Activated T-helper 1 cell treated with anti-CD3 and anti-CD28 coated beads, Interleukin-12 subunit alpha, Interleukin-12 subunit beta, Interleukin-2, Interleukin-4 antibody, amounts not matched to agents 30 ng/mL and 10 ng/mL and 1 ng/mL, durations not matched to agents 14 hours and 24 hours and 36 hours (primary cell): Measurements from ENCODE around the gene ENDOU. TPM values are rescaled to one million over a fixed set of nuclear protein-coding genes. Genes with fewer than 3 reads are reported as not detected.

Source experiments
- DNase-seq: peaks from one replicate; pipeline ENCODE4 v3.0.0; 2021; ENCODE audit warnings: low spot score
- H3K27ac Mint-ChIP-seq: one replicate; pipeline ENCODE4 v1.8.0; 2021; ENCODE audit warnings: mild to moderate bottlenecking, mixed read lengths
- H3K27me3 Mint-ChIP-seq: one replicate; pipeline ENCODE4 v1.8.0; 2022; ENCODE audit warnings: mild to moderate bottlenecking, moderate library complexity, mixed read lengths; ENCODE audit not compliant: insufficient read depth
- H3K36me3 Mint-ChIP-seq: one replicate; pipeline ENCODE4 v1.8.0; 2021; ENCODE audit warnings: low read depth, mixed read lengths
- H3K4me1 Mint-ChIP-seq: one replicate; pipeline ENCODE4 v1.8.0; 2021; ENCODE audit warnings: low read depth, mixed read lengths
- H3K4me3 Mint-ChIP-seq: one replicate; pipeline ENCODE4 v1.8.0; 2021; ENCODE audit warnings: mild to moderate bottlenecking, moderate library complexity, mixed read lengths
- H3K9me3 Mint-ChIP-seq: one replicate; pipeline ENCODE4 v1.8.0; 2021; ENCODE audit warnings: mixed read lengths
- intact Hi-C: fragments of 100-400 bp; cut with micrococcal nuclease; formaldehyde crosslinking; loops from one replicate; pipeline ENCODE4 v1.15.1; 2024
- total RNA-seq: library from RNA; stranded (reverse); gene quantifications from 2 replicates; pipeline ENCODE4 v1.2.3, GENCODE V29; 2022

Gene ENDOU
- total RNA-seq, 1 donor from 2014 or later, result not detected

DNA sequence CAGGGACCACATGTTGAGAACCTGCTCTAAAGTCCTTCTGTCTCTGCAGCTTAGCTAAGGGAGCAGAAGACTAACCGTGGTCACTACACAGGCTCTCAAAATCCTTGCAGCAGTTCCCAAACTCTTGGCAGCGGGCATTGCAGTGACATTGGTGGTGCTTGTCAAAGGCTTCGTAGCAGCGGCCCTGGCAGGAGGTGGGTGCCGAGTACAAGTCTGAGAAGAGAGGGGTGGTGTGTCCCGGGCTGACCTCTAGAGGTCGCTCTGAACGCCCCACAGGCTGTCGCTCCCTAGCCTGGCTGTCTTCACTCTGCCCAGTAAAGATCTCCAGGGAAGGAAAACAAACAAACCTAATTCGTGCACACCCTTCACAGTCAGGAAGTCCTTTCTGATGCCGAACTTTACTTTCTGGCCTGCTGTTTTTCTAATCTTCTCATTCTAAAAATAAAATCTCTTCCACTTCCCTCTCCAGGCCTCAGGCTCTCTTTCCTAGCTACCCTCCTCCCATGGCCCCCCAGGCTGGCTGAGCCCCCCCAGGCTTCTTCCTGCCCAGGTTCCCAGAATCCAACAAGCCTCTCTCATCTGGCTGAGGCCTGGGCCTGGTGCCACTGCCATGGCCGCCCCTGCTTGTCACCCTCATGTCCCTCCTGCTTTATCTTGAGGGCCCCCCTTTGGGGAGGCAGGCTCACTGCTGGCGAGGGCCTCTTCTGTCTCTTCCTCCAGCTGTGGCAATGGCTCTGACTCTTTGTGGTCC is 7.7 kb downstream of the ENDOU start:
- peaks cover 48% of the 10 kb centered on the region for H3K4me1 Mint-ChIP-seq
- no peaks in the 10 kb centered on the region for H3K9me3 Mint-ChIP-seq
- H3K4me3 Mint-ChIP-seq, result peak overlapping the region; percentile 60
- H3K27me3 Mint-ChIP-seq, result peaks cover under 1% of the 10 kb centered on the region
- H3K27ac Mint-ChIP-seq, result peak overlapping the region; percentile 45
- no peaks in the 10 kb centered on the region for H3K36me3 Mint-ChIP-seq
- peak; percentile 42 for DNase-seq
- intact Hi-C loops, result no loop called here

DNA sequence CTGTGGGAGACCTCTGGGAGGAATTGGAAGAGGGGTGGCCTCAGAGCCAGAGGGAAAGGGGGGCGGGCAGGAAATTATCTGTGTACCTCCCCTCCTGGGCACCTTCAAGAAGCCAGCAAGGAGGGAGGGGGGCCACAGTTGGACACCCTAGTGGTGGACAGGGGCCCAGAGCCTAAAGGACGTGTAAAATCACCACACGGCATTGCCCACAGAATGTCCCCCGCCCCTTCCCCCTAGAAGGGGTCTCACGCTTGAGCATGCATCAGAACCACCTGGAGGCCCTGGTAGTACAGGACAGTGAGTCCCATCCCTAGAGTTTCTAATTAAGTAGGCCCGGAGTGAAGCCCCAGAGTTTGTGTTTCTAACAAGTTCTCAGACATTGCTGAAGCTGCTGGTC is 8.2 kb downstream of the ENDOU start:
- intact Hi-C loops, result no loop called here
- no peak overlapping the region for H3K27ac Mint-ChIP-seq
- H3K4me3 Mint-ChIP-seq, result no peak overlapping the region
- H3K36me3 Mint-ChIP-seq, result no peaks in the 10 kb centered on the region
- DNase-seq, result no peak
- no peaks in the 10 kb centered on the region for H3K9me3 Mint-ChIP-seq
- H3K27me3 Mint-ChIP-seq, result peaks cover 2% of the 10 kb centered on the region
- H3K4me1 Mint-ChIP-seq, result peaks cover 42% of the 10 kb centered on the region

DNA sequence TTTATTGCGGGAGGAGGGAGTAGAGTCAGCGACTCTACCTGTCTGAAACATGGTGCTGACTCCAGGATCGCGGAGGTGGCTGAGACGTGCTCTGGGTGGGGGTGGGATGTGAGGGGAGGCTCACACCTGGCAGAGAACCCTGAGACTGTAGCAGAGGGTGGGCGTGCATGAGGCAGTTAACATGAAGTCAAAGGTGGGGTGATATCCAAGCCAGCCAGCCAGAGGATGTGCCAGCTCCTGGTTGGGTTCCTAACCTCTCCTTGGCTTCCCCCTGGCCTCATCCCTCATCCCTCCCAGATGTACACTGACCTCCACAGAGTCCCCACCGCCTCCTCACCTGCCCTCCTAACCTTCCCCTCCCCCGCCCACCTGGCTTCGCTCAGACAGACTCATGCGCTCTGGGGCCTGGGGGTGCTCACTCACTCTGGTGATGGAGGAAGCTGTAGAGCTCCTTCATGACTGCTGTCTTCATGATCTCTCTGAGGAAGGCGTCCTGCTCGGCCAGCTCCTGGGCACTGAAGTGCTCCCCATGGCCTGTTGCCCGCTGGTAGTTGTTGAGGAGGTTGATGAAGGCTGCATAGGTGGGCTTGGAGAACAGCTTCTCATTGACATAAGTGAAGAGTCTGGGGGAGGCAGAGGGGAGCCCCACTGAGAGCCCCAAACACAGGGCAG is 9.3 kb downstream of the ENDOU start:
- DNase-seq, result no peak
- Mint-ChIP-seq H3K9me3 (no peaks in the 10 kb centered on the region), H3K27me3 (peaks cover 2% of the 10 kb centered on the region), H3K27ac (no peak overlapping the region), H3K36me3 (no peaks in the 10 kb centered on the region), H3K4me3 (no peak overlapping the region), H3K4me1 (peaks cover 33% of the 10 kb centered on the region)
- intact Hi-C loops, result loop anchor here (1.0 kb wide), 8 partner anchors 10 to 449 kb away; partner anchors contain the start of genes RPAP3 and TMEM106C

DNA sequence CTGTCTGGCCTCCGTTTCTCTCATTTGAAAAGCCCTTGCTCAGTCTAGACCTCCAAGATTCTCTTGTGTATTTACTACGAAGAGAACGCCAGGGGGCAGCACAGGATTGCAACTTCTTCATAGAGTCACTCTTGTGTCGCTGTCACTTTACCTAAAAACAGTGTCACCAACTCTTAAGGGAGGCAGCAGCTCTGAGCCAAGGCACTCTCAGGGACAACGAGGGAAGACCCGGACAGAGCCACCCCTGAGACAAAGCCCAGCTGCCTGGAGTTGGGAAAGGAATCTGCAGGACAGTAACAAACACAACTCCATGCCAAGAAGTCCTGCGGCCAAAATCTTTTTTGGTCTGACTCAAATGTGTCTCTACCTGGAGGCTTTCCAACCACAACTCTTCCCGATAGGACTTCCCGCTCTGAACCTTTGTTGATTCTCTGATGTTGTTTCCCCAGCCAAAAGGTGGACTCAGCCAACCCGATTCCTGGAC is 9.9 kb downstream of the ENDOU start:
- H3K27ac Mint-ChIP-seq, result no peak overlapping the region
- no peaks in the 10 kb centered on the region for H3K36me3 Mint-ChIP-seq
- H3K4me1 Mint-ChIP-seq, result peaks cover 29% of the 10 kb centered on the region
- H3K4me3 Mint-ChIP-seq, result no peak overlapping the region
- H3K27me3 Mint-ChIP-seq, result peaks cover 2% of the 10 kb centered on the region
- peak; percentile 58 for DNase-seq
- H3K9me3 Mint-ChIP-seq, result no peaks in the 10 kb centered on the region
- intact Hi-C loops, result loop anchor here (1.0 kb wide), 8 partner anchors 9 to 450 kb away; partner anchors contain the start of genes RPAP3 and TMEM106C

DNA sequence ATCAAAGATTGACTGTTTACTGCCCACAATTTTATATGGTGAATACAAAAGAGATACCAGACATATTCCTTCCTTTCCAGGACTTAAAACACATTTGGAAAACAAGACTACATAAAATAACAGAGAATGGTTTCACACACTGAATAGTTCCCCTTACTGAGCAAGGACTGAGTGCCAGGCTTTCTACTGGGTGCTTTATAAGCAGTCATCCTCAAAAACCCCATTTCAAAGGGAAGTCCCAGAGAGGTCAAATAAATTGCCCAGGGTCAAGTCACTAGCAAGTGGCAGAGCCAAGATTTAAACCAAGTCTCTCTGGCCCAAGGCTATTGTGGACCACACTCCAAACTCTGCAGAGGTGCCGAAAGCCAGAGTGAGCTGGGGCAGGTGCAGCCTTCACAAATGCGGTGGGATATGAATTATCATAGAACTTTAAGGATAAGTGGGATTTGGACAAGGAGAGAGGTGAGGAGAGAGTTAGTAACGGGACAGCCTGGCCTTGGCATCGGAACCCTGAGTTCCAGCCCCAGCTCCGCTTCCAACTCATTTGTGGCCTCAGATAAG is 10.4 kb downstream of the ENDOU start:
- Mint-ChIP-seq H3K4me3 (no peak overlapping the region), H3K27ac (no peak overlapping the region), H3K36me3 (no peaks in the 10 kb centered on the region), H3K9me3 (no peaks in the 10 kb centered on the region), H3K4me1 (peaks cover 31% of the 10 kb centered on the region), H3K27me3 (peaks cover 2% of the 10 kb centered on the region)
- no peak for DNase-seq
- intact Hi-C loops, result loop anchor here (1.0 kb wide), 8 partner anchors 9 to 450 kb away; partner anchors contain the start of genes RPAP3 and TMEM106C

DNA sequence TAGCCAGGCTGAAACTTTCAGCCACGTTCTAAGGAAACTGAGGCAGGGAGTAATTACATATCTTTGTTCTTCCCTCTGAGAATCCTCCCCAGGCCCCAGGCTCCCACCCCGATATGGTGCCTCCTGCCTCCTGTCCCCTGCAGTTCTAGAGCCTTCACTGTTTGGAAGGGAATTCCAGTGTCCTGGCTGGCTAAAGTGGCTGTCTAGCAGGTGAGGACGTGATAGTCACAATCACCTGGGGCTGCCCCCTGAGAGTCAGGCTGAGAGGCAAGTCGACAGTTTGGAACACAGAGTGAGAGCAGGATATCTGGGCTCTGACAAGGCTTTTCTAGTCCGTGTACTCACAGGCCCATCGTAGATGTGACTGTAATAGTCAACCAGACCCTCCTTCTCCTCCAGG is 13.1 kb downstream of the ENDOU start:
- DNase-seq, result no peak
- H3K27me3 Mint-ChIP-seq, result peaks cover 2% of the 10 kb centered on the region
- no peaks in the 10 kb centered on the region for H3K36me3 Mint-ChIP-seq
- no peak overlapping the region for H3K4me3 Mint-ChIP-seq
- H3K9me3 Mint-ChIP-seq, result no peaks in the 10 kb centered on the region
- no peak overlapping the region for H3K27ac Mint-ChIP-seq
- peaks cover 47% of the 10 kb centered on the region for H3K4me1 Mint-ChIP-seq
- intact Hi-C loops, result no loop called here

DNA sequence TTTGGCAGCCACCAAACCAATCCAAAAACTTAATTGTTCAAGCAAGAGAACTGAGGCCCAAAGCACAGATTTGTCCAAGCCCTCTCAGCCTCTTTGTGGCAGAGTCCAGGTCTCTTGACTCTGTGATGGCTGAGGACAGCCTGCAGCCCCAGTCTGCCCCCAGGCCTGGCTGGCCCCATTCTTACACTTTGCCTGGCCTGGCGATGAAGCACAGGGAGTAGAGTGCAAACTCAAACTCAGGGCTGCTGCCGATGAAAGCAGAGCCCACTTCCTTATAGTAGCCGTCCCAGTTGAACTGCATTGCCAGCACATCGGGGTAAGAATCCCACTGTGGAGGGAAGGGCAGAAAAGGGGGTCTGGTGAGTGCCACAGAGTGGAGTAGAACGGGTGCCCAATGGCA is 13.8 kb downstream of the ENDOU start:
- no peak overlapping the region for H3K4me3 Mint-ChIP-seq
- H3K36me3 Mint-ChIP-seq, result no peaks in the 10 kb centered on the region
- peaks cover 45% of the 10 kb centered on the region for H3K4me1 Mint-ChIP-seq
- no peaks in the 10 kb centered on the region for H3K9me3 Mint-ChIP-seq
- intact Hi-C loops, result no loop called here
- DNase-seq, result no peak
- no peak overlapping the region for H3K27ac Mint-ChIP-seq
- peaks cover 2% of the 10 kb centered on the region for H3K27me3 Mint-ChIP-seq

DNA sequence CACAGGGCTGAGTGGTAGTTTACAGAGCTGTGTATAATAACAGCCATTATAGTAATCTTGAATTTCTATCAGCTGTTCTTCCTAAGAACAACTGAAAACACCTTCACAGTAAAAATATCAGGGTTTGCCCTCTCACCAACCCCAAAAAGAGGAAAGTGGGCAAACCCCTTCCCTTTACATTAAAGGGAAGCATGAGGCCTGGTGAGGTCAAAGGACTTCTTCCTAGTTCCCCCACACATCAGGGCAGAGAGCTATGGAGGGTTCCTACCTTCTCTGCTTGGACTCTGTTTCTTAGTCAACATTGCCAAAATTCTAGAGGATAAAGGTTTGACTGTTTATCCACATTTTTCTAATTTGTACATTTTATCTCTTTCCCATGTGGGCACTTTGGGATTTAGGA is 15.0 kb downstream of the ENDOU start:
- Mint-ChIP-seq H3K4me3 (no peak overlapping the region), H3K4me1 (peaks cover 40% of the 10 kb centered on the region), H3K27ac (no peak overlapping the region), H3K27me3 (peaks cover 2% of the 10 kb centered on the region), H3K9me3 (no peaks in the 10 kb centered on the region), H3K36me3 (no peaks in the 10 kb centered on the region)
- intact Hi-C loops, result no loop called here
- no peak for DNase-seq

DNA sequence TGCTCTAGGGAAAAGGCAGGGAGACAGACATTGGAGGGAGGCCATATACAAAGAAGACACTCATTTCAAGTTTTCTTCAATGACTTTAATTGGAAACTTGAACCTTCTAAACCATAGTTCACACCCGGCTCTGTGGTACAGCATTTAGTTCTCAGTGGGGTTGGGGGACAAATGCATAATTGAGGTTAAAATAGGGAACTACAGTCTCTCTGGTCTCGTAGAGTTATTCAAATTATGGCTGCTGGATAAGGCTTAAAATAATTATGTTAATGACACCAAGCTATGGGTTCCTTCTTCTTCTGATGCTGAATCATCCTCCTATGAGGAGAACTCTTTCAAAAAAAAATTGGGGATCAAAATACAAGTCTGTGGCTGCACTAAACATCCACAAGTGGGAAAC is 15.6 kb downstream of the ENDOU start:
- DNase-seq, result no peak
- no peaks in the 10 kb centered on the region for H3K9me3 Mint-ChIP-seq
- H3K27ac Mint-ChIP-seq, result peak overlapping the region; percentile 21
- H3K4me1 Mint-ChIP-seq, result peaks cover 42% of the 10 kb centered on the region
- intact Hi-C loops, result loop anchor here (5.0 to 10.0 kb wide), 7 partner anchors 193 to 1717 kb away; partner anchors contain the start of genes CCDC184, CCNT1, SCAF11 and SLC38A2
- H3K4me3 Mint-ChIP-seq, result no peak overlapping the region
- peaks cover 2% of the 10 kb centered on the region for H3K27me3 Mint-ChIP-seq
- no peaks in the 10 kb centered on the region for H3K36me3 Mint-ChIP-seq

DNA sequence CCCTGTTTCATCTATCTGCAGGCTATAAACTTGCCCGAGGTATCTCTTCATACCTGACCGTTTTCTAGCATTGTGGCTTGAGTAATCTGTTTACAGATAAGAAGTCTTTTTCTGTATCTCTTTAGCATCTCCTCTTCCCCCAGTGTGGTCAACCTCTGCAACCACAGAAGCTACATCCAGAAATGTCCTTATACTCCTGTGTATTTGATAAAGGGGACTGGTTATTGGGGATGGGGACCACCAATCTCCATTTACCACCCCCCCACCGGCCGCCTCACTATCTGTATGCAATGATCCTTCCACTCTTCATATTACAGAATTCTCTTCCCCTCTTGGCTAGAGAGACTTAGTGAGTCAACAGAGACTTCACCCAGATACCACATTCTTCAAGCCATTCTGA is 16.1 kb downstream of the ENDOU start:
- H3K4me1 Mint-ChIP-seq, result peaks cover 43% of the 10 kb centered on the region
- peaks cover 2% of the 10 kb centered on the region for H3K27me3 Mint-ChIP-seq
- no peak for DNase-seq
- no peaks in the 10 kb centered on the region for H3K9me3 Mint-ChIP-seq
- intact Hi-C loops, result loop anchor here (5.0 to 10.0 kb wide), 7 partner anchors 193 to 1717 kb away; partner anchors contain the start of genes CCDC184, CCNT1, SCAF11 and SLC38A2
- no peak overlapping the region for H3K4me3 Mint-ChIP-seq
- H3K27ac Mint-ChIP-seq, result peak overlapping the region; percentile 21
- H3K36me3 Mint-ChIP-seq, result no peaks in the 10 kb centered on the region

DNA sequence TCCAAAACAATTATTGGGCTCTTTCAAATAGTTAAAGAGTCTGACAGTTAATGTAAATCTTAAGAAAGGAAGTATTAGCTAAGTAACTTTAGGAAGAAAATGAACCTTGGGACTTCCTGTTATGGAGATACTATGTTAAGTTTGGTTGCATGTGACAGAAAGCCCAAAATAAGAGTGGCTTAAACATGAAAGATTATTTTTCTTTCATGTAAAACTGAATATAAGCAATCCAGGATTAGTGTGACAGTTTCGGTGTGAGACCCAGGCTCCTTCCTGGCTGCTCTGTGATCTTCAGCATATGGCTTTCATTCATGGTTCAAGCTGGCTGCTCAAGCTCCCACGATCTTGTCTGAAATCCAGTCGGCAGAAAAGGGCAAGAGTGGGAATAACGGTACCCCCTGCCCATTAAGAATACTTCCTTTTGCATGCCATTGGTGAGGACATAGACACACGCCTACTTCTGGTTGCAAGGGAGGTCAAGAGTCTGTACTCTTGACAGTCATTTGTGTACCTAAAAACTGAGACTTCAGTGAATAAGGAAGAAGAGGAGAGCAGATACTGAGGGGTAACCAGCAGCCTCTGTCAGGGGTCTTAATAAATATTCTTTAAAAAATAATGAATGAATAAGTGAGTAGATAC is 17.3 kb downstream of the ENDOU start:
- intact Hi-C loops, result loop anchor here (2.0 to 10.0 kb wide), 10 partner anchors 51 to 1716 kb away; partner anchors contain the start of genes CCDC184, CCNT1, RAPGEF3 and SCAF11
- H3K27ac Mint-ChIP-seq, result no peak overlapping the region

DNA sequence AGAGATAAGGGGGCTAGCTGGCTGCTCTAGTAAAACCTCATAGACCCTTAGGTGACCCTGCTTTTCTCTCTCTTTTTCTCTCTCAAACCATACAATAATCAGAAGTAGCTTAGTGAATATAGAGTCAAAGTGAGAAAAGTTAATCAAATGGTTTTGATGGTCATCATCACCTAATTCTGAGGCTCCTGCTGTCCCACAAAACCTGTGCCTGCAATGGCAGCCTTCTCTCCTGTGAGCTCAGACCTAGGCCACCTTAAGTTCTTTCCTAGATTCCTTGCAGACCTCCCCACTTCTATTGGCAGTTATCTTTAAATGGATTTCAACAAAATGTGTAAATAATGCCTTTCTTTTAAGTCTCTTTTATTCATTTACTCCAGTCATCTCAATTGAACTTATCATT is 17.9 kb downstream of the ENDOU start:
- Mint-ChIP-seq H3K4me1 (peaks cover 58% of the 10 kb centered on the region), H3K9me3 (no peaks in the 10 kb centered on the region), H3K36me3 (peaks cover 10% of the 10 kb centered on the region), H3K27ac (peak overlapping the region; percentile 57), H3K4me3 (peak overlapping the region; percentile 73), H3K27me3 (no peaks in the 10 kb centered on the region)
- intact Hi-C loops, result loop anchor here (2.0 to 10.0 kb wide), 10 partner anchors 51 to 1715 kb away; partner anchors contain the start of genes CCDC184, CCNT1, RAPGEF3 and SCAF11
- no peak for DNase-seq

More for the DNA sequence above, 17.3 kb downstream of the ENDOU start:
- Mint-ChIP-seq H3K27me3 (peaks cover 2% of the 10 kb centered on the region), H3K4me1 (peaks cover 54% of the 10 kb centered on the region), H3K4me3 (peak overlapping the region; percentile 73), H3K9me3 (no peaks in the 10 kb centered on the region), H3K36me3 (peaks cover 10% of the 10 kb centered on the region)
- no peak for DNase-seq
